GM12873 (cell line): ENCODE results near the gene IRX4.

Experiments
- CTCF ChIP-seq: IDR thresholded peaks from 2 replicates; pipeline ENCODE4 v1.5.1; 2012; ENCODE audit warnings: low read depth, mild to moderate bottlenecking, moderate library complexity, low read length, control low read depth; ENCODE audit not compliant: insufficient read depth; ENCODE audit errors: missing control alignments

Gene IRX4

DNA sequence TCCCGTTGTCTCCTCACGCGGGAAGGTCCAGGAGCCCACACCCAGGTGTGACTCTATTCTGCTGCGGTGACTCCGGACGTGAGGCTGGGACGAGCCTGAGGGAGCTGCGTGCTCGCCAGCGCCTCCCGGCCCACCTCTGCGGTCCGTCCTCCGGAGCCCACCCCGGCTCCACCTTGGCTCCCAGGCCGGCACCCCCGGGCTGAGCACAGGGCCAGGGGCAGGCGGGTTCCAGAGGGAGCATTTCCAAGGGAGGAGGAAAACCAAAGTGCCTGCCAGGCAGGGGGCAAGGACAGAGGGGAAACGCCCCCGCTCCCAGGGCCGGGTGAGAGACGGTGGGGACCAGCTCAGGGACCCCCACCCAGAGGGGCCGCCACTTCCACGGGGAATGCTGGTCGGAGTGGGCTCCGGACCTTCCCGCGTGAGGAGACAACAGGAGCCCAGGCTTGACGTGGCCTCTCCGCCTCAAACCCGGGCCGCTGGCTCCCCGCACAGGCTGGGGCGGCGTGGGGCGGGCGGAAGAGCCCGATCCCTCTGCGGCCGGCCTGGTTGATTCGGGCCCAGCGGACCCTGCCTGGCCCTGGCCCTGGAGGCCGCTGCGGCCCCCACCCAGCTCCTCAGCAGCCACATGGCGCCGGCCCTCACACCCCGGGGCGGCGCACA, 26.0 kb downstream of the IRX4 start:
- TF ChIP-seq CTCF, result no peak

DNA sequence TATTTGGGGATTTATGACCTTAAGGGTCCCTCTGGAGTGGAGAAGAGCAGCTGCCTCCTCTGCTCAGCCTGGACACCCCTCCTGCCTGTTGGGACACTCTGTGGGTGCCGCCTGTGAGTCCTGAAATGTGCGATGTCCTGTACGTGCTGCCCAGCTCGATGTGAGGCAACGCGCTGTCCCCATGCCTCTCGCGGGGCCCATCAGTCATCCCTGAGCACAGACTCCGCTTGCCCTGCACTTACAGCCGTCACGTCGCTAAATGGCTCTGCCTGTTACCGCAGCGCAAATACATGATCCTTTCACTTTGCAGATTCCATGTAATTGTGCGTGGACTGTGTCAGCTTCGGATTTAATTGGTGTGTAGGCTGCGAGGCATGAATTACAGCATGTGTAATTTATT, 27.1 kb downstream of the IRX4 start:
- no peak for TF ChIP-seq CTCF

DNA sequence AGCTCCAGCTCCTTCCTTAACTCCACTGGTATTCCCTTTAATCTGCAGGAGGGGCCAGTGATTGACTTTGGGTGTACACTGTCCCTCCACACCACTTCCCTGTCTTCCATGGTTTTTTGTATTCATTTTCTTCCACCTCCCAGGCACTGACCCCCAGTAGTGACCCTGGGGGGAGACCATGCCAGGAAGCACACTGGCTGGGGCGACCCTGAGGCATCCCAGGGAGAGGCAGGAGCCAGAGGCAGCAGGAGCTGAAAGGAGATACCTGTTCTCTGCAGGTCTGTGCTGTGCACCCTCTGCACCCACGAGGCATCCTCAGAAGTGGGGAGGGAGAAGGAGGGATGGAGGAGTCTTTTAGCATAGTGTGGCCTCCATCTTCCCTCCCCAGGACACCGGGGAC, 27.6 kb downstream of the IRX4 start:
- no peak for TF ChIP-seq CTCF

DNA sequence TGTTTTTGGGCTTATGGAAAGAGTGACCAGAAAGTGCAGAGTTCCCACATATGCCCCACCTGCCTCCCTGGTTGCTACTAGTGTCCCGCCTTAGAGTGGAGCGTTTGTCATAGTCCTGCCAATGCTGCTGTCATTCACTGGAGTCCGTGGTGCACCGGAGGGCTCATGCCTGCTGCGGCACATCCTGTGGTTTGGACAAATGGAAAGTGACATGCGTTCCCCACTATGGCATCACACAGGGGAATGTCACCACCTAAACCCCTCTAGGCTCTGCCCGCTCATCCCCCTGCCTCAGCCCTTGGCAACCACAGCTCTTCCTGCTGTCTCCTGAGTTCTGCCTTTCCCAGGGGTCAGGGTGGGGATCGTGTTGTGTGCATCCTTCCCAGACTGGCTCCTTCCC, 29.2 kb downstream of the IRX4 start:
- TF ChIP-seq CTCF, result no peak

- no peak for TF ChIP-seq CTCF
These were observed 30.3 kb downstream of the IRX4 start for GRCh38 chr5:1852324-1852947.

DNA sequence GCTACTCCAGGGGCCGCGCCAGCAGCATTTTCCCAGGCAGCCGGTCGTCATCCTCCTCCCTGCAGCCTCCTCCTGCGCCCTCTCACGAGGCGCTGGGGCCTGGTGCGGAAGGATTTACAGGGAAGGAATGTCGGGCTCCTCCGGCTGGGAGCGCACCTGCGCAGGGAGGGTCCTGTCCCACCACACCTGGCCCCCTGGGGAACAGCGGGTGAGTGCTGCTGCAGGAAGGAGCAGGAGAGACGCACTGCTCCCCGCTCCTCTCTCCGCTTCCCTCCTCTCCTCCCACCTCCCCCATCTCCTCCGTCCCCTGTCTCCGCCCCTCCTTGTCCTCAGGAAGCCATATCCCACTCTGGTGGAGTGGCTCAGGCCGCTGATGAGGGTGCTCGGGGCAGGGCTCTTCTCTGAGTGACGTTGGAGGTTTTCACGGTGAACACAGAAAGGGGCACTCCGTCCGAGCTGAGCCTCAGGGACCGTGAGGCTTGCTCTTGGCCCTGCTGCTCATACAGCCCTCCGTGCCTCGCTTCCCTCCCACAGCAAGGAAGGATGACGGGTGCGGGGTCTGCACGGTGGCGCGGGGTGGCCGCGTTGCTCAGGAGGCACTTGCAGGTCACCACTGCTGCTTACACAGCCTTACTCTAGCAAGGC, 31.3 kb downstream of the IRX4 start:
- TF ChIP-seq CTCF, result no peak

- no peak for TF ChIP-seq CTCF
These were observed 32.2 kb downstream of the IRX4 start for GRCh38 chr5:1850324-1851154.
